Hematopoietic multipotent progenitor cell treated with erythropoietin and hydrocortisone succinate and interleukin-3 and kit ligand, for 17 days (in vitro differentiated cells): Measurements from ENCODE around the gene MUC13.

ENCODE experiments used
- DNase-seq: peaks from one replicate; pipeline ENCODE4 v3.0.0-alpha.2; 2015; ENCODE audit warnings: low spot score

The MUC13 gene

GRCh38 chr3:124942613-124943012, 8.1 kb upstream of the MUC13 start:
- DNase-seq: no peak

DNA sequence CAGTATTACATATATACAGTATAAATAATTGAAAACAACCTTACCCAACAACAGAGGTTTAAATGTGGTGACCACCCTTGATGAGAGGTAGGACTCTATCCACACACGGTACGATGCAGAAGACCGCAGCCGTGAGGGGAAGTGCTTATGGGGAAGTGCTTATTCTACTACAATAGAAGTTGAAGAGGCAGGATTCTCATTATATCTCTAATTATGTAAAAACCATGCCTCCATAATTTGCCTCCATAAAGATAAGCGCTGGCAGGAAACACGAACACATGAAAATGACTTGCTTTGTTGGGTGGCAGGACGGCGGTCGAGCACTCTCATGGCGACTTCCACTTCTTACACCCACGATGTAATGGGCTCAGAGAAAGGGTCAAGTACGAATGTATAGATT, 7.2 kb upstream of the MUC13 start:
- DNase-seq: no peak

GRCh38 chr3:124939661-124940060, 5.1 kb upstream of the MUC13 start:
- DNase-seq: no peak

DNA sequence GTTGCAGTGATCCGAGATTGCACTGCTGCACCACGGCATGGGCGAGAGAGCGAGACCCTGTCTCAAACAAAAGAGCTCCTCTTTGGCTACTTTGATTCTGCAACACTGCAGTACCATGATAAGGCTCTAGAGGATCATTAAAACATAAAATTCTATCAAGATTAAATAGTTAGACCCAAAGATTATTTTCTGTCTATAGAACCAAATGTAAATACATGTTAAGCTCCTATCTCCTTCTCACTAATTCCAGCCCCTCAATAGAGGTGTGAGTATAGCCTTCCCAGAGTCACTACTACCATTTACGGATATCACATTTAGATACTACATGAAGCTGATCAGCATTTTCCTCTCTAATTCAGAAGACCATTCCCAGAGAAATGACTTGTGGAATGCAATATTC, 4.3 kb upstream of the MUC13 start:
- DNase-seq: no peak

DNA sequence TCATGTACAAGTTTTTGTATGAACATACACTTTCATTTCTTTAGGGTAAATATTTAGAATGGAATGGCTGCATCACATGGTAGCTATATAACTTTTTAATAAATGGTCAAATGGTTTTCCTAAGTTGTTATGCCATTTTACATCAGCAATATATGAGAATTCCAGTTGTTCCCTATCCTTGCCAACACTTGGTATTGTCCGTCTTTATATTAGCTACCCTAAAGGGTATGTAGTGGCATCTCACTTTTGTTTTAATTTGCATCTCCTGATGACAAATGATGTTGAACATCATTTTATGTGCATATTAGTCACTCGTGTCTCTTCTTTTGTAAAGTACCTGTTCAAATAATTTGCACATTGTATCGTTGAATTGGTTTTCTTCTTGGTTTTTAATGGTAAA, 2.5 kb upstream of the MUC13 start:
- no peak for DNase-seq

DNA sequence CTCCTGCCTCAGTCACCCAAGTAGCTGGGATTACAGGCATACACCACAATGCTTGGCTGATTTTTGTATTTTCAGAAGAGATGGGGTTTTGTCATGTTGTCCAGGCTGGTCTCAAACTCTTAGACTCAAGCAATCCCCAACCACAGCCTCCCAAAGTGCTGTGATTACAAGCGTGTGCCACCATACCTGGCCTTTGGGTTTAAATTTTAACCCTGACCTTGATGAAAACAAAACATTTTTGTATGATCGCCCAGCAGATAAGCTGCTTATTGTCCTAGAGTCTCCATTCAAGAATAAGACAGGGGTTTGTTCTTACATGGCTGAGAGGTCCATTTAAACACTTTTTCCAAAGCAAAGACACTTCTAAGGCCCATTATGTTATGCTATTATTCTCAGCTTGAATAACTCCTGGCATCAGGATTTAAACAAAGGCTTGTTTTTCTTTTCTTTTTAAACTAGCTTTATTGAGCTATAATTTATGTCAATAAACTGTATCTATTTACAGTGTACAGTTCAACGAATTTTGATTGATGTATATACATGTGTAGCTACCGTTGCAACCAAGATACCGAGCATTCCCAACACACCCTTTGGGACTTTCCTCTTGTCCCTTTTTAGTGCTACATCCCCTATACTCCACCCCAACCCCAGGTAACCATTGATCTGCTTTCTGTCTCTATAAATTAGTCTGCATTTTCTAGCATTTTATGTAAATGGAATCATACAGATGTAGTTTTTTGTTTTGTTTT, 1.4 kb upstream of the MUC13 start:
- no peak for DNase-seq

- no peak for DNase-seq
Observed at GRCh38 chr3:124935264-124935663, 713 bp upstream of the MUC13 start.

- peak; percentile 59 for DNase-seq
Observed at GRCh38 chr3:124928333-124929202, 6.0 kb downstream of the MUC13 start.

DNA sequence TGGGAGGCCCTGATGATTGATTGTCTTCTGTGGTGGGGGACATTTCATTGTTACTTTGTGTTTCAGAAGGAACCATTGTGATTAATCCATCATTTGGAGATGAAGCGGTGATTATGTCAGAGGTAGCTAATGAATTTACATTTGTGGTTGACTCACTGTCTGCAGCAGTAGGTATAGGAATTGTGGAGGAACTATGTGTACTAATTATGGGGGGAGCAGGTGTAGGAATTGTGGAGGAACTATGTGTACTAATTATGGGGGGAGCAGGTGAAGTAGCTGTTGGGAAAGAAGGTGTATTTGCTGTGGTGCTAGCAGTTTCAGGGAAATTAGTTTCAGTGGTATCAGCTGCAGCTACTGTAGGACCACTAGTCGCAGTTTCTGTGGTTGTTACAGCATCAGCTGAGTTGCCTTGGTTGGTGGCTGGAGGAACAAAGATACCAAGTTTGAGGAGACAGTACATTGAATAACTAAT, 6.9 kb downstream of the MUC13 start:
- no peak for DNase-seq

GRCh38 chr3:124926426-124927101, 8.0 kb downstream of the MUC13 start:
- DNase-seq: no peak

- no peak for DNase-seq
Observed at GRCh38 chr3:124924741-124925140, 9.8 kb downstream of the MUC13 start.

- DNase-seq: no peak
Observed at GRCh38 chr3:124923833-124924232, 10.7 kb downstream of the MUC13 start.

GRCh38 chr3:124920718-124921117, 13.8 kb downstream of the MUC13 start:
- DNase-seq: no peak

- DNase-seq: no peak
Observed at GRCh38 chr3:124919756-124920155, 14.8 kb downstream of the MUC13 start.

DNA sequence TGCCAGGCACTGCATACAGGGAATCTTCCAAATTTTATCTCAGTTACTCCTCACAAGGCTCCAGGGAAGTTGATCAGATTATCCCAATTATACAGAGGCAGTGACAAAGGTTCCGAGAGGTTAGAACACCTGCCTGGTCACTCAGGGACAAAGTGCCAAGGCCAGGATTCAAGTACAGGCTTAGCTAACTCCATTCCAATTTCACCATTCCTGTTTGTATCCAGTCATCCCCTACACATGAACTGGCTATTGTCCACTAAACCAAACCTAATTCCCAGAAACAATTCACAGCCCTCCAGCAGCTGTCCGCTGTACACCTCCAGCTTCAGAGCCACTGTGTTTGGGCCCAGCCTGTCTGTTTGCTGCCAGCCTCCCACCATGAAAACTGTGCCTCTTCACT, 16.0 kb downstream of the MUC13 start:
- no peak for DNase-seq

GRCh38 chr3:124916837-124917409, 17.6 kb downstream of the MUC13 start:
- DNase-seq: no peak

DNA sequence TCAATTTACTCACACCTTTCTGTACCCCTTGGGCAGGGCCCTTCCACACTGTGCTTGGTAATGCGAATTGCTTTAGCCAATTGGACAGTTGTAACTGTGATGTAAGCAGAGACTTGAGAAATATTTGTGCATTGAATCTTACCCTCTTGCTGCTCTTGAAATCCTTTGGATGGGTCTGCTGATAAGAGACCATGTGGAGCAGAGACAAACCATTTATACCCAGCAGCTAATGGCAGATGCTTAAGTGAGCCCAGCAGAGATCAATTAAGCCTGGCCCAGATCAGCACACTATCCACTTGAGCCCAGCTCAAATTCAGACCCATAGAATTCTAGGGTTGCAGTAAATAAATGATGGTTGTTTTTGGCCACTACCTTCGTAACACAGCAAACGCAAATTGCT, 19.3 kb downstream of the MUC13 start:
- DNase-seq: no peak

GRCh38 chr3:124907957-124908356, 26.6 kb downstream of the MUC13 start:
- DNase-seq: no peak

DNA sequence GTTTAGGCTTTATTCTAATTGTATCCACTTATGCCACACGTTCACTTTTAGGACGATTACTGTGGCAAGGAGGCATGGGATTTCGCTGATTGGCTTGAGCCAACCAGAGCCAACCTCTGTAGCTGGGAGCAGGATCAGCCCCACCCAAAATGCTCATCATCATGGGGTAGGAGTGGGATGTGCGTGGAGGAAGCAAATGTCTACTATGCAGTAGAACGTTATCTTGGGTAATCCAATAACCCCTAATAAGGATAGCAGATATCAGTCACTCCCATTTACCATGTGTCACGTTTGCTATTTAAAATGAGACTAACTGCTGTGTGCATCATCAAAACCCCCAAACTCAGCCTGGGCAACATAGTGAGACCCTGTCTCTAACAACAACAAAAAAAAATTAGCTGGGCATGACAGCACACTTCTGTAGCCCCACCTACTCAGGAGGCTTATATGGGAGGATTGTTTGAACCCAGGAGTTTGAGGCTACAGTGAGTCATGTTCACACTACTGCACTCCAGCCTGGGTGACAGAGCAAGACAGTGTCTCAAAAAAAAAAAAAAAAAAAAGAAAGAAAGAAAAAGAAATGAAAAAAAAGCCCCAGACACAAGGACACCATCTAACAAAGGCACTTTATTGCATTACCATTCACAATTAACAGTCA, 29.6 kb downstream of the MUC13 start:
- no peak for DNase-seq

GRCh38 chr3:124903896-124904834, 30.4 kb downstream of the MUC13 start:
- DNase-seq: no peak
